ENCODE results near the gene GSTO2.

DNA sequence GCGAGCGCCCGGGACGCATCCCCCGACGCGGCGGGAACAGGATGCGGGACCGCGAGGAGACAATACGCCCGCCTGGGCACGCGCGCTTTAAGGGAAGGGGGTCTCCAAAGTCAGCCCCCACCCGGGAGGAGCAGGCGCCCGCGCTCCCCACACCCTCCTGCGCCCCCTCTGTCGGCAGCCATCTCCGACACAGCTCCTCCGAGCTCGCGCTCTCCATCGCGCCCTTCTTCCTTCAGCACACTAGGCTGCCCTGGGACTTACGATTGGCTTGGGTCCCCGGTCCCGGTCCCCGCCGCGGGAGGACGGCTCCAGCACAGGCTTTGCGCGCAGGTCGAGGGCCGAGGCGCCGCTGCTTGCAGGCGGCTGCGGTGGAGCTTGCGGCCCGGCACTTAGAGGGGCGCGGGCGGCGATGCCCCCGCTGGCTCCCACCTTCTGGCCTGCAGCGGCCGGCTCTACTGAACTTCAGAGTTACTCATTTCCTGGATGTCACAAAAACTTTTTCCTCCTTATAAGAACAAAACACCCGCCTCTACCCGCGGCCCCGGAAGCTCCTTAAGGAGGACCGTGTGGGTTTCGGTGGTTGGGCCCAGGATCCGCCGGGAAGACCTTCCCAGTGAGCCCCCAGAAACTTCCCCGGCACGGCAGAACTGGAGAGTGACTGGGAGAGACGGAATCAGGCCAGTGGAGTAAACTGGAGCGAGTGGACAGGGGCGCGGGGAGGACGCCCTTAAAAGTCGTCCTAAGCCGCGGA, 69.2 kb downstream of the GSTO2 start, which contains the start of gene ITPRIP:
- TF ChIP-seq GATA2 (IDR thresholded peaks at IDR 0.05; ENCODE audit: low read depth, low read length) (no peak), GATA3 (IDR thresholded peaks at IDR 0.05; ENCODE audit: low read depth, low read length) (no peak)
